Measurements from ENCODE around the gene MRPS10. TPM values are rescaled to one million over a fixed set of nuclear protein-coding genes. Genes with fewer than 3 reads are reported as not detected.

Gene MRPS10
- total and polyA plus RNA-seq, 2 donors (not counting 3 experiments of a cell fraction or from before 2014, with no cell fraction given) = 23.2 to 37.7 TPM

- no peak overlapping the region for H2AFZ ChIP-seq (ENCODE audit: low read depth, low read length)
- intact Hi-C loops (cut with micrococcal nuclease) = no loop called here
- no peak overlapping the region for H3K9ac ChIP-seq (replicated peaks; ENCODE audit: extremely low read depth, insufficient read depth, low read length)
- DNase-seq (ENCODE audit: low read depth, low spot score) (no peak), FAIRE-seq (no peak)
- H3K9me3 ChIP-seq (replicated peaks; ENCODE audit: control insufficient read depth, insufficient read depth, low read length) = no peaks in the 10 kb centered on the region
- no peak overlapping the region for H3K4me2 ChIP-seq (ENCODE audit: insufficient read depth, low read length)
- H3K4me3 ChIP-seq (replicated peaks in 1 of 3; ENCODE audit: insufficient read depth in 1 of 3, low read depth in 1 of 3, low read length in 3 of 3) = no peak overlapping the region
- no TSS peak for BruUV-seq (replicated peaks)
- H3K4me1 ChIP-seq (ENCODE audit: control insufficient read depth, extremely low read depth, insufficient read depth, low read length) = no peaks in the 10 kb centered on the region
- H3K27ac ChIP-seq (ENCODE audit: insufficient read depth, low read depth, low read length) = no peak overlapping the region
- no peaks in the 10 kb centered on the region for H4K20me1 ChIP-seq (replicated peaks; ENCODE audit: control insufficient read depth, extremely low read depth, insufficient read depth, low read length)
- H3K79me2 ChIP-seq (ENCODE audit: control insufficient read depth, insufficient read depth, low read length) = no peaks in the 10 kb centered on the region
- peaks cover 4 to 5% of the 10 kb centered on the region in 2 experiments for H3K27me3 ChIP-seq (ENCODE audit: control insufficient read depth in 2 of 2, insufficient read depth in 2 of 2, low read length in 2 of 2)
- dilution Hi-C loops (cut with MboI; ENCODE audit: extremely low pct_ligation_motif_present, low sequenced_read_pairs) = no loop called here
- no peaks in the 10 kb centered on the region for H3K36me3 ChIP-seq (ENCODE audit: control insufficient read depth in 2 of 2, extremely low read depth in 1 of 2, insufficient read depth in 2 of 2, low read length in 2 of 2)
- TF ChIP-seq POLR2AphosphoS5 (IDR thresholded peaks at IDR 0.05; ENCODE audit: insufficient read depth, low read depth, low read length) = no peak
- TF ChIP-seq MAX (IDR thresholded peaks at IDR 0.05; ENCODE audit: insufficient read depth, insufficient read length) = no peak
- TF ChIP-seq JUN (IDR thresholded peaks at IDR 0.05; ENCODE audit: borderline replicate concordance, insufficient read depth, insufficient read length, low read depth) = no peak
- TF ChIP-seq EZH2 (IDR thresholded peaks at IDR 0.05; ENCODE audit: borderline replicate concordance, low read depth, low read length, severe bottlenecking) = no peak
- no peak for TF ChIP-seq MYC (IDR thresholded peaks at IDR 0.05; ENCODE audit: low read depth, low read length)
- TF ChIP-seq FOS (IDR thresholded peaks at IDR 0.05; ENCODE audit: borderline replicate concordance, insufficient read depth, low read length) = no peak
- no peaks in the 10 kb centered on the region for H3K9me1 ChIP-seq (replicated peaks; ENCODE audit: control insufficient read depth, extremely low read depth, insufficient read depth, low read length)
- ChIA-PET POLR2A (no interaction called here), CTCF (interaction anchor here (1.0 to 2.4 kb wide), 2 partner anchors 52 to 385 kb away, joined by 3 to 10 read pairs; no protein-coding TSS in a partner anchor)
Observed at GRCh38 chr6:42162384-42162783, 55.3 kb downstream of the MRPS10 start.

GRCh38 chr6:42159431-42160024 lies 58.1 kb downstream of the MRPS10 start:
- no peak overlapping the region for H3K4me2 ChIP-seq (ENCODE audit: insufficient read depth, low read length)
- no peak for DNase-seq (ENCODE audit: low read depth, low spot score)
- H3K9me1 ChIP-seq (replicated peaks; ENCODE audit: control insufficient read depth, extremely low read depth, insufficient read depth, low read length) = no peaks in the 10 kb centered on the region
- H2AFZ ChIP-seq (ENCODE audit: low read depth, low read length) = no peak overlapping the region
- ChIA-PET POLR2A (no interaction called here), CTCF (interaction anchor here (1.0 to 1.2 kb wide), 2 partner anchors 51 to 55 kb away, joined by 3 read pairs; no protein-coding TSS in a partner anchor)
- intact Hi-C loops (cut with micrococcal nuclease) (no loop called here), dilution Hi-C loops (cut with MboI; ENCODE audit: extremely low pct_ligation_motif_present, low sequenced_read_pairs) (no loop called here)
- H3K4me3 ChIP-seq (replicated peaks in 1 of 3; ENCODE audit: insufficient read depth in 1 of 3, low read depth in 1 of 3, low read length in 3 of 3) = no peak overlapping the region
- no peaks in the 10 kb centered on the region for H4K20me1 ChIP-seq (replicated peaks; ENCODE audit: control insufficient read depth, extremely low read depth, insufficient read depth, low read length)
- BruUV-seq (replicated peaks) = no TSS peak
- TF ChIP-seq EZH2 (IDR thresholded peaks at IDR 0.05; ENCODE audit: borderline replicate concordance, low read depth, low read length, severe bottlenecking) (no peak), JUN (IDR thresholded peaks at IDR 0.05; ENCODE audit: borderline replicate concordance, insufficient read depth, insufficient read length, low read depth) (no peak), MYC (IDR thresholded peaks at IDR 0.05; ENCODE audit: low read depth, low read length) (no peak), POLR2AphosphoS5 (IDR thresholded peaks at IDR 0.05; ENCODE audit: insufficient read depth, low read depth, low read length) (no peak), POLR2A (IDR thresholded peaks at IDR 0.05; ENCODE audit: low read depth, low read length) (no peak)
- H3K27ac ChIP-seq (ENCODE audit: insufficient read depth, low read depth, low read length) = no peak overlapping the region
- H3K36me3 ChIP-seq (ENCODE audit: control insufficient read depth in 2 of 2, extremely low read depth in 1 of 2, insufficient read depth in 2 of 2, low read length in 2 of 2) = no peaks in the 10 kb centered on the region
- no peak for FAIRE-seq
- no peaks in the 10 kb centered on the region for H3K79me2 ChIP-seq (ENCODE audit: control insufficient read depth, insufficient read depth, low read length)
- H3K27me3 ChIP-seq (ENCODE audit: control insufficient read depth in 2 of 2, insufficient read depth in 2 of 2, low read length in 2 of 2) = peaks cover 4 to 5% of the 10 kb centered on the region in 2 experiments
- no peaks in the 10 kb centered on the region for H3K4me1 ChIP-seq (ENCODE audit: control insufficient read depth, extremely low read depth, insufficient read depth, low read length)
- H3K9ac ChIP-seq (replicated peaks; ENCODE audit: extremely low read depth, insufficient read depth, low read length) = no peak overlapping the region
- no peaks in the 10 kb centered on the region for H3K9me3 ChIP-seq (replicated peaks; ENCODE audit: control insufficient read depth, insufficient read depth, low read length)
